Testis (tissue), 2 donors: ENCODE results near the gene BRD4.

ENCODE experiments used
- CTCF ChIP-seq, 3 experiments: fragments of 450-650 bp in 2 of 3; fragments of 200-600 bp in 1 of 3; sonication (generic) in 1 of 3; IDR thresholded peaks; one replicate each; pipeline ENCODE4 v1.5.1; 2016 to 2019; ENCODE audit warnings: antibody characterized with exemption in 3 of 3, mild to moderate bottlenecking in 2 of 3, moderate library complexity in 1 of 3
- POLR2A ChIP-seq: fragments of 450-650 bp; IDR thresholded peaks from one replicate; pipeline ENCODE4 v1.6.1; 2017; ENCODE audit warnings: antibody characterized with exemption, mild to moderate bottlenecking, moderate library complexity

DNA sequence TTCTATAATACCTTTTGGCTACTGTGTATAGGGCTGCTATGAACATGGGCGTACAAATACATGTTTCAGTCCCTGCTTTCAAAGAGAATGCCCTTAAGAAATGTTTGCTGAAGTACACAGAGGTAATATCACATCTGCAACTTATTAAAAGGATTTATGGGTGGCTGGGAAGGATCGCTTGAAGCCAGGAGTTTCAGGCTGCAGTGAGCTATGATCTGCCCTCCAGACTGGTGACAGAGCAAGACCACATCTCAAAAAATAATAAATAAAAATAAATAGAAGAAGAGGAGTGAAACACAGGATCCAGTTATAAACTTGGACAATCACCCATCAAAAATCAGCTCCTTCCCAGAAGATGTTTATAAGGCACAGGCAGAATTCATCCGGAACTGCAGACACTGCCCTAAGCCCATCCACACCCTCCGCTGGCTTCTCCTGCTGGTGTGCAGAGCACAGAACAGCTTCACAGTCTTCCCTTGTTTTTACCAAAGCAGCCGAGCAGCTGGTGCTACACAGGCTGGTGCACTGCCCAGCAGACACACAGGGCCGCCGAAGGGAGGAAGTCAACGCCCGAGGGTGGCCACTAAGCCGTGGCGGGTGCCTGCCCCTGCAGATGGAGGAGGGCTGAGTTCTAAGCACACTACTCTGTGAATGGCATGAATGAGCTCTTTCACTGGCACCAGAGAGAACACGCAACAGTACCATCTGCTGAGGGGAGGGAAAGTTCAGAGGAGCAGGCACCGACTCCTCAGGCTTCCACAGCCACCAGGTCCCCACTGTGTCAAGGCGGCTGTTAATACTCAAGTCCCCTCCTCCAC lies 44.0 kb downstream of the BRD4 start:
- TF ChIP-seq CTCF (IDR thresholded peaks at IDR 0.05) (no peak), POLR2A (no peak)
